PC-3 (cell line): ENCODE results near the gene C1orf159. TPM values are rescaled to one million over a fixed set of nuclear protein-coding genes. Genes with fewer than 3 reads are reported as not detected.
A peak's percentile ranks its signal among the peaks of the same experiment; 100 is the strongest.

ENCODE experiments used
- ATAC-seq: fragments of 200-7000 bp; cut with Tn5 transposase; 2 replicates; pipeline ENCODE4 v1.9.1; 2020; ENCODE audit warnings: mild to moderate bottlenecking, moderate library complexity
- BruUV-seq: library from RNA; stranded (reverse); fragments of 400-500 nt; replicated peaks from 2 replicates; lab custom pipeline; 2021; lab: Mats Ljungman, UMichigan
- CTCF ChIA-PET: fragments of 300-600 bp; sonication (Branson Sonifier 250); formaldehyde crosslinking; loops from one replicate; lab custom pipeline; 2022; ENCODE audit warnings: antibody characterized with exemption; lab: Charles Lee
- POLR2A ChIA-PET: fragments of 300-600 bp; sonication (Branson Sonifier 250); formaldehyde crosslinking; loops from one replicate; lab custom pipeline; 2022; ENCODE audit warnings: antibody characterized with exemption; ENCODE audit not compliant: unreplicated experiment; lab: Charles Lee
- DNase-seq: peaks from one replicate; pipeline ENCODE4 v3.0.0-alpha.2; 2015
- H2AFZ ChIP-seq: fragments of 300-600 bp; sonication (generic); 2 replicates; pipeline ENCODE4 v1.6.0; 2016; ENCODE audit warnings: antibody characterized with exemption, low read length
- H3F3A ChIP-seq: fragments of 300-600 bp; sonication (generic); one replicate; pipeline ENCODE4 v1.6.0; 2017; ENCODE audit warnings: antibody characterized with exemption, low read length, control low read depth, mild to moderate bottlenecking; ENCODE audit not compliant: unreplicated experiment
- H3K27ac ChIP-seq: fragments of 300-600 bp; sonication (generic); 2 replicates; pipeline ENCODE4 v1.5.1; 2016; ENCODE audit warnings: mild to moderate bottlenecking, low read length
- H3K27me3 ChIP-seq: fragments of 300-600 bp; sonication (generic); 2 replicates; pipeline ENCODE4 v1.6.1; 2016; ENCODE audit warnings: low read length, mixed read lengths
- H3K36me3 ChIP-seq: fragments of 300-600 bp; sonication (generic); 2 replicates; pipeline ENCODE4 v1.6.1; 2016; ENCODE audit warnings: low read depth, mixed run types, low read length, mixed read lengths
- H3K4me1 ChIP-seq: fragments of 300-600 bp; sonication (generic); 2 replicates; pipeline ENCODE4 v1.5.1; 2016; ENCODE audit warnings: low read length; ENCODE audit not compliant: insufficient read depth
- H3K4me2 ChIP-seq: fragments of 300-600 bp; sonication (generic); 2 replicates; pipeline ENCODE4 v1.6.0; 2016; ENCODE audit warnings: low read length
- H3K4me3 ChIP-seq: fragments of 300-600 bp; sonication (generic); 2 replicates; pipeline ENCODE4 v1.5.1; 2016; ENCODE audit warnings: mild to moderate bottlenecking, low read length, mixed read lengths
- H3K79me2 ChIP-seq: fragments of 300-600 bp; sonication (generic); 2 replicates; pipeline ENCODE4 v1.6.1; 2017; ENCODE audit warnings: low read length, mixed read lengths
- H3K9ac ChIP-seq: fragments of 300-600 bp; sonication (generic); 2 replicates; pipeline ENCODE4 v1.6.0; 2016; ENCODE audit warnings: mild to moderate bottlenecking, low read length
- H3K9me2 ChIP-seq: fragments of 300-600 bp; sonication (generic); replicated peaks from 2 replicates; pipeline ENCODE4 v1.6.1; 2016; ENCODE audit warnings: mixed run types, low read length, mixed read lengths
- H3K9me3 ChIP-seq: fragments of 300-600 bp; sonication (generic); 2 replicates; pipeline ENCODE4 v1.6.1; 2016; ENCODE audit warnings: low read length, mixed read lengths
- H4K20me1 ChIP-seq: fragments of 300-600 bp; sonication (generic); 2 replicates; pipeline ENCODE4 v1.6.1; 2016; ENCODE audit warnings: low read length, mixed read lengths
- EZH2 ChIP-seq: fragments of 300-600 bp; sonication (generic); IDR thresholded peaks from one replicate; pipeline ENCODE4 v1.6.1; 2017; ENCODE audit warnings: antibody characterized with exemption, mild to moderate bottlenecking, low read length; ENCODE audit not compliant: unreplicated experiment
- EZH2phosphoT487 ChIP-seq: fragments of 300-600 bp; sonication (generic); IDR thresholded peaks from 2 replicates; pipeline ENCODE4 v1.6.1; 2018; ENCODE audit warnings: mild to moderate bottlenecking, antibody characterized with exemption, low read length, borderline replicate concordance
- intact Hi-C: fragments of 100-400 bp; cut with micrococcal nuclease; formaldehyde crosslinking; loops from 2 replicates; pipeline ENCODE4 v1.9.0; 2023
- total RNA-seq: library from RNA; depleted of rRNA; stranded (reverse); fragments of >200 nt; gene quantifications from 2 replicates; pipeline ENCODE4 v1.2.3, GENCODE V29; 2014
- TF ChIP-seq, protein P1 (sequence below): fragments of 300-600 bp; sonication (generic); conservative IDR thresholded peaks from 2 replicates; pipeline ENCODE4 v1.5.1; 2017; ENCODE audit warnings: antibody characterized with exemption, low read depth, mild to moderate bottlenecking, low read length

Gene C1orf159
- total RNA-seq, 1 experiment from 2014 or later: 78.0 TPM

- TF ChIP-seq, protein P1, sequence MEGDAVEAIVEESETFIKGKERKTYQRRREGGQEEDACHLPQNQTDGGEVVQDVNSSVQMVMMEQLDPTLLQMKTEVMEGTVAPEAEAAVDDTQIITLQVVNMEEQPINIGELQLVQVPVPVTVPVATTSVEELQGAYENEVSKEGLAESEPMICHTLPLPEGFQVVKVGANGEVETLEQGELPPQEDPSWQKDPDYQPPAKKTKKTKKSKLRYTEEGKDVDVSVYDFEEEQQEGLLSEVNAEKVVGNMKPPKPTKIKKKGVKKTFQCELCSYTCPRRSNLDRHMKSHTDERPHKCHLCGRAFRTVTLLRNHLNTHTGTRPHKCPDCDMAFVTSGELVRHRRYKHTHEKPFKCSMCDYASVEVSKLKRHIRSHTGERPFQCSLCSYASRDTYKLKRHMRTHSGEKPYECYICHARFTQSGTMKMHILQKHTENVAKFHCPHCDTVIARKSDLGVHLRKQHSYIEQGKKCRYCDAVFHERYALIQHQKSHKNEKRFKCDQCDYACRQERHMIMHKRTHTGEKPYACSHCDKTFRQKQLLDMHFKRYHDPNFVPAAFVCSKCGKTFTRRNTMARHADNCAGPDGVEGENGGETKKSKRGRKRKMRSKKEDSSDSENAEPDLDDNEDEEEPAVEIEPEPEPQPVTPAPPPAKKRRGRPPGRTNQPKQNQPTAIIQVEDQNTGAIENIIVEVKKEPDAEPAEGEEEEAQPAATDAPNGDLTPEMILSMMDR: 0 out of 2 replicates have a peak, but pooled peaks have one; percentile 14
- TF ChIP-seq EZH2: no peak
- Histone ChIP-seq H3K79me2 (peaks cover 58% of the 10 kb centered on the region), H4K20me1 (peaks cover 68% of the 10 kb centered on the region), H3K4me2 (peak overlapping the region; percentile 69), H2AFZ (no peak overlapping the region), H3K27me3 (no peaks in the 10 kb centered on the region), H3K9me3 (no peaks in the 10 kb centered on the region), H3F3A (no peaks in the 10 kb centered on the region), H3K27ac (no peak overlapping the region), H3K9ac (no peak overlapping the region), H3K36me3 (peaks cover 58% of the 10 kb centered on the region), H3K4me3 (peak overlapping the region; percentile 27; the same call in 1 of the 2 replicates), H3K9me2 (no peaks in the 10 kb centered on the region), H3K4me1 (peaks cover 11% of the 10 kb centered on the region)
- BruUV-seq: no TSS peak
- POLR2A ChIA-PET: interaction anchor here (0.7 kb wide), 1 partner anchor 26 kb away, joined by 6 read pairs; no protein-coding TSS in a partner anchor
- peak; percentile 90 for ATAC-seq
- intact Hi-C loops: no loop called here
- CTCF ChIA-PET: interaction anchor here (0.5 kb wide), 1 partner anchor 24 kb away, joined by 4 read pairs; no protein-coding TSS in a partner anchor
- DNase-seq: peak; percentile 95
Measured at GRCh38 chr1:1040004-1040991, 75.6 kb downstream of the C1orf159 start.

DNA sequence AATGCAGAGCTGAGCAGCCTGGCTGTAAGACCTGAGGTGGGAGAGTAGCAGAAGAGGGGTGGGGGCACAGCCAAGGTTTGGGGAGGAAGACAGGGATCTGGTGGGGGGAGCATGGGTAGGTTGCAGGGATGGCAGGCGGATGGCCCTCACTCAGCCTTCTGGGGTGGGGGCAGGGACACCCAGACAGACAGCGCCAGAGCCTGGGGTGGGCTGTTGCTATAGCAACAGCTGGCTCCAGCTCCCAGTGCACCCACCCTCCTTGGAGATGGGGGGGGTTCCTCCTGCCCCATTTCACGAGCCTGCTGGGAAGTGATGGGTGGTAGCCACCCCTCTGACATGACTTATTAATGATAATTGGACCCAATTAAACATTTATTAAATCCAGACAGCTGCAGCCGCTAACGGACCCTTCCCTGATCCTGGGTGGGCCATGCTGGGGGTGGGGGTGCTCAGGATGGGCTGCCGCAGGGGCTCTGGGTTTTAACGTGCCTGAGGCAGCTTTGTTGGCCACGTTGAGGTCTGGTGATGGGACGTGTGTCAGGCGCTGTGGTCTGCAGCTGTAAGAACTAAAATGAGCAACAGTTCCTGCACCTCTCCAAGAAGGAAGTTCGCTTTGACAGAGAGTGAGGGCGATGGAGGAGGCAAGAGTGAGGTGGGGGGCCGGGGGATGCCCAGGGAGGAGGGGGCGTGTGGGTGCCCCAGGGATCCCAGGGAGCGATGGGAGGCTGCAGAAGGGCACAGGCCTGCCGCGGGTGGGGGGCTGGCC lies 76.6 kb downstream of the C1orf159 start:
- intact Hi-C loops: no loop called here
- peaks cover 59% of the 10 kb centered on the region for H3K36me3 ChIP-seq
- H3K27me3 ChIP-seq: no peaks in the 10 kb centered on the region
- no peak overlapping the region for H2AFZ ChIP-seq
- H4K20me1 ChIP-seq: peaks cover 71% of the 10 kb centered on the region
- H3K4me2 ChIP-seq: no peak overlapping the region
- ATAC-seq (no peak), DNase-seq (no peak)
- no peak overlapping the region for H3K27ac ChIP-seq
- no peak overlapping the region for H3K9ac ChIP-seq
- H3K79me2 ChIP-seq: peaks cover 66% of the 10 kb centered on the region
- peaks cover 11% of the 10 kb centered on the region for H3K4me1 ChIP-seq
- H3K4me3 ChIP-seq: no peak overlapping the region
- H3F3A ChIP-seq: no peaks in the 10 kb centered on the region
- no peaks in the 10 kb centered on the region for H3K9me2 ChIP-seq
- no peak for TF ChIP-seq EZH2phosphoT487
- no peak for TF ChIP-seq EZH2
- TF ChIP-seq, protein P1: no peak
- no peaks in the 10 kb centered on the region for H3K9me3 ChIP-seq
- no TSS peak for BruUV-seq
- ChIA-PET CTCF (interaction anchor here (0.6 kb wide), 2 partner anchors 23 to 26 kb away, joined by 3 to 4 read pairs; no protein-coding TSS in a partner anchor), POLR2A (no interaction called here)
